Duodenal mucosa (tissue), 2 donors: ENCODE results near the gene ATP7A.

ENCODE experiments used
- H3K27ac ChIP-seq: one replicate; pipeline ENCODE4 v1.7.0; 2013; ENCODE audit warnings: low read depth, low read length
- H3K27me3 ChIP-seq, 2 donors: one replicate each; pipeline ENCODE4 v1.7.0; 2013; ENCODE audit warnings: low read length in 2 of 2, control low read depth in 1 of 2; ENCODE audit not compliant: insufficient read depth in 2 of 2, control insufficient read depth in 1 of 2
- H3K36me3 ChIP-seq, 2 donors: one replicate each; pipeline ENCODE4 v1.7.0; 2013; ENCODE audit warnings: low read length in 2 of 2, control low read depth in 1 of 2; ENCODE audit not compliant: insufficient read depth in 2 of 2, control insufficient read depth in 1 of 2
- H3K4me1 ChIP-seq, 2 donors: one replicate each; pipeline ENCODE4 v1.7.0; 2013; ENCODE audit warnings: low read length in 2 of 2, control low read depth in 1 of 2; ENCODE audit not compliant: insufficient read depth in 2 of 2, control insufficient read depth in 1 of 2
- H3K4me3 ChIP-seq, 2 donors: one replicate each; pipeline ENCODE4 v1.7.0; 2013; ENCODE audit warnings: low read length in 2 of 2, low read depth in 1 of 2
- H3K9ac ChIP-seq, 2 donors: one replicate each; pipeline ENCODE4 v1.7.0; 2013; ENCODE audit warnings: low read length in 2 of 2, low read depth in 1 of 2
- H3K9me3 ChIP-seq, 2 donors: one replicate each; pipeline ENCODE4 v1.7.0; 2013; ENCODE audit warnings: low read length in 2 of 2, control low read depth in 1 of 2; ENCODE audit not compliant: control insufficient read depth in 1 of 2

Gene ATP7A

GRCh38 chrX:78024349-78025059, 114.0 kb downstream of the ATP7A start:
- H3K9me3 ChIP-seq: no peaks in the 10 kb centered on the region
- H3K27me3 ChIP-seq: no peaks in the 10 kb centered on the region
- H3K4me1 ChIP-seq: peaks cover 0 to 7% of the 10 kb centered on the region in 2 donors
- H3K27ac ChIP-seq: no peak overlapping the region
- no peak overlapping the region for H3K9ac ChIP-seq
- no peaks in the 10 kb centered on the region for H3K36me3 ChIP-seq
- H3K4me3 ChIP-seq: no peak overlapping the region

GRCh38 chrX:78027798-78028197, 117.3 kb downstream of the ATP7A start:
- H3K36me3 ChIP-seq: no peaks in the 10 kb centered on the region
- H3K9ac ChIP-seq: no peak overlapping the region
- peaks cover 0 to 5% of the 10 kb centered on the region in 2 donors for H3K4me1 ChIP-seq
- H3K27ac ChIP-seq: no peak overlapping the region
- H3K4me3 ChIP-seq: no peak overlapping the region
- no peaks in the 10 kb centered on the region for H3K27me3 ChIP-seq
- H3K9me3 ChIP-seq: no peaks in the 10 kb centered on the region

- Histone ChIP-seq H3K4me3 (no peak overlapping the region), H3K4me1 (peaks cover 0 to under 1% of the 10 kb centered on the region in 2 donors), H3K9me3 (no peaks in the 10 kb centered on the region), H3K9ac (no peak overlapping the region), H3K36me3 (no peaks in the 10 kb centered on the region), H3K27me3 (no peaks in the 10 kb centered on the region), H3K27ac (no peak overlapping the region)
These were observed 119.2 kb downstream of the ATP7A start for GRCh38 chrX:78029663-78030062.

- Histone ChIP-seq H3K9me3 (no peaks in the 10 kb centered on the region), H3K27me3 (no peaks in the 10 kb centered on the region), H3K4me1 (no peaks in the 10 kb centered on the region), H3K36me3 (peaks cover 3 to 8% of the 10 kb centered on the region in 2 donors), H3K9ac (no peak overlapping the region), H3K4me3 (no peak overlapping the region), H3K27ac (no peak overlapping the region)
These were observed 124.6 kb downstream of the ATP7A start for GRCh38 chrX:78035061-78035460.

DNA sequence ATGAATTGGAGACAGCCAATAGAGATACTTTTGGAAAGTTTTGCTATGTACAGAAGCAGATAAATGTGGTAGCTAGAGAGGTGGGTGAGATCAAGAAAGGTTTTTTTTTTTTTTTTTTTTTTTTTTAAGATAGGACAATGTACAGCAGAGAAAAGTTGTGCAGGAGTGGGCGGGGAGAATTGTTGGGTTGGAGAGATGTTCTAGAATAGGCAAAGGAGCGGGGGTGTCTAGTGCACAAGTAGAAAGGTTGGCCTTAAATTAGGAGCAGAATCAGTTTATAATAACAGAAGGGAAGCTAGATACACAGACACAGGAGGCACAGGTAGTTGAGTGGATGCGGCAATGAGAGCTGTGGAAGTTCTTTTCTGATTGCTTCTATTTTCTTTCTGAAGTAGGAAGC, 127.4 kb downstream of the ATP7A start:
- no peaks in the 10 kb centered on the region for H3K9me3 ChIP-seq
- no peak overlapping the region for H3K9ac ChIP-seq
- H3K4me3 ChIP-seq: no peak overlapping the region
- no peaks in the 10 kb centered on the region for H3K4me1 ChIP-seq
- H3K27ac ChIP-seq: no peak overlapping the region
- H3K27me3 ChIP-seq: no peaks in the 10 kb centered on the region
- peaks cover 9 to 18% of the 10 kb centered on the region in 2 donors for H3K36me3 ChIP-seq

DNA sequence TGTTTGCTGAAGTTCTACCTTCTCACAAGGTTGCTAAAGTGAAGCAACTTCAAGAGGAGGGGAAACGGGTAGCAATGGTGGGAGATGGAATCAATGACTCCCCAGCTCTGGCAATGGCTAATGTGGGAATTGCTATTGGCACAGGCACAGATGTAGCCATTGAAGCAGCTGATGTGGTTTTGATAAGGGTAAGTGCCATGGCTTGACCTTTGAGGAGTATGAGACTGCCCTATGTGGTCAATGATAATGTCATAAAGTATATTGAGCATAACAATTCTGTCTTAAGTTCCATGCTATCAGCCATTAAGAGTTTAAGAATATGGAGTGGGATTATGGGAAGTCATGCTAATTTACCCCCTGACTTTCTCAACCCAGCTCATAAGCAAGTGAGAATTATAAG, 132.1 kb downstream of the ATP7A start:
- no peaks in the 10 kb centered on the region for H3K4me1 ChIP-seq
- no peak overlapping the region for H3K4me3 ChIP-seq
- no peak overlapping the region for H3K9ac ChIP-seq
- no peak overlapping the region for H3K27ac ChIP-seq
- no peaks in the 10 kb centered on the region for H3K27me3 ChIP-seq
- peaks cover 13 to 16% of the 10 kb centered on the region in 2 donors for H3K36me3 ChIP-seq
- H3K9me3 ChIP-seq: no peaks in the 10 kb centered on the region

DNA sequence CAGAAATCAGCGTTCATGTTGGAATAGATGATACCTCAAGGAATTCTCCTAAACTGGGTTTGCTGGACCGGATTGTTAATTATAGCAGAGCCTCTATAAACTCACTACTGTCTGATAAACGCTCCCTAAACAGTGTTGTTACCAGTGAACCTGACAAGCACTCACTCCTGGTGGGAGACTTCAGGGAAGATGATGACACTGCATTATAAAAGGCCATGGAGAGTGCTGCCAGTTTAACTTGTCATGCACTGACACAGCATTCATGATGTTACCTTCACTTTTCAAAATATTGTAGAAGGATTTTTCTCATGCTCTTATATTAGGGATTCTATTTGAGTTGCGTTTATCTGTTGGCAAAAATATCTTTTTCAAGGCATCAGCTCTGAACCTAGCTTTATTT, 135.9 kb downstream of the ATP7A start:
- Histone ChIP-seq H3K27ac (no peak overlapping the region), H3K9ac (no peak overlapping the region), H3K4me1 (no peaks in the 10 kb centered on the region), H3K4me3 (no peak overlapping the region), H3K27me3 (no peaks in the 10 kb centered on the region), H3K9me3 (no peaks in the 10 kb centered on the region), H3K36me3 (peaks cover 8 to 10% of the 10 kb centered on the region in 2 donors)

GRCh38 chrX:78048052-78048451, 137.6 kb downstream of the ATP7A start:
- Histone ChIP-seq H3K27me3 (no peaks in the 10 kb centered on the region), H3K4me1 (no peaks in the 10 kb centered on the region), H3K4me3 (no peak overlapping the region), H3K36me3 (peaks cover 6 to 8% of the 10 kb centered on the region in 2 donors), H3K9ac (no peak overlapping the region), H3K9me3 (no peaks in the 10 kb centered on the region), H3K27ac (no peak overlapping the region)

GRCh38 chrX:78063687-78064086, 153.2 kb downstream of the ATP7A start:
- no peaks in the 10 kb centered on the region for H3K4me1 ChIP-seq
- no peak overlapping the region for H3K27ac ChIP-seq
- H3K27me3 ChIP-seq: no peaks in the 10 kb centered on the region
- no peaks in the 10 kb centered on the region for H3K36me3 ChIP-seq
- H3K9ac ChIP-seq: no peak overlapping the region
- H3K9me3 ChIP-seq: peaks cover 0 to under 1% of the 10 kb centered on the region in 2 donors
- H3K4me3 ChIP-seq: no peak overlapping the region

GRCh38 chrX:78064152-78064551, 153.7 kb downstream of the ATP7A start:
- no peaks in the 10 kb centered on the region for H3K36me3 ChIP-seq
- no peak overlapping the region for H3K9ac ChIP-seq
- no peak overlapping the region for H3K4me3 ChIP-seq
- H3K27ac ChIP-seq: no peak overlapping the region
- peaks cover 0 to 2% of the 10 kb centered on the region in 2 donors for H3K9me3 ChIP-seq
- H3K27me3 ChIP-seq: no peaks in the 10 kb centered on the region
- no peaks in the 10 kb centered on the region for H3K4me1 ChIP-seq
